ENCODE results near the gene AZU1. TPM values are rescaled to one million over a fixed set of nuclear protein-coding genes. Genes with fewer than 3 reads are reported as not detected.

AZU1 gene
- polyA plus RNA-seq, 2 of the 4 experiments (the other 2 are of a cell fraction), result 0.31 to 0.32 TPM

DNA sequence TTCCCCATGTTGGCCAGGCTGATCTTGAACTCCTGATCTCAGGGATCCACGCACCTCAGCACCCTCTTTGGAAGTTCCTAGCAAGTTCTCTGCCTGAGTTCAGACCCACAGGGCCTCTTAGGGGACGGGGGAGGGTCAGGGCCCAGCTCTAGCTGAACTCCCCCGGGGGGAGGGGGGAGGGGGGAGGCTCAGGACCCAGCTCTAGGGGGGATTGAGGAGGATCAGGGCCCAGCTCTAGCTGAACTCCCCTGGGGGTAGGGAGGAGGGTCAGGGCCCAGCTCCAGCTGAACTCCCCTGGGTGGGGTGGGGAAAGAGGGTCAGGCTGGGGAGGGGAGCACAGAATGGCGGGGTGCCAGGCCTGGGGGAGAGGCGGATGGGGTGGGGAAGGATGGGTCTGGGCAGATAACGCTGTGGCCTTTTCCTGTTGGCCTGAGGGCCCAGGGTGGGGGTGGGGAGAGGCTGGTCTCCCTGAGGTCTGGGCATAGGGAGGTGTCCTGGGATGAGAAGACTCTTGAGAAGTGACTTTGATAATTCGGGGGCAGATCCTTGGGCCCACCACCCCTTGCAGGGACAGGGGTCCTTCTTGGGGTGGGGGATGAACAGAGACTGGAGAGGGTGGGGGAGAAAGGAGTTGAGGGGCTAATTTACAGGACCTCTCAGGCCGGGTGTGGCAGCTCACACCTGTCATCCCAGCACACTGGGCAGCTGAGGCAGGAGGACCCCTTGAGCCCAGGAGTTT lies 35.9 kb upstream of the AZU1 start:
- ATAC-seq (peak; percentile 44 to 45; a peak in 5 of 6 replicates), DNase-seq (ENCODE audit: low read depth in 1 of 2, low spot score in 1 of 2) (peak in 1 of 2 experiments; percentile 52), FAIRE-seq (no peak)
- peak overlapping the region; percentile 53 for H3K4me2 ChIP-seq
- no peak overlapping the region for H3K4me3 ChIP-seq
- CTCF ChIA-PET, result interaction anchor here (0.6 to 0.8 kb wide), 2 partner anchors 18 to 21 kb away, joined by 3 read pairs; no protein-coding TSS in a partner anchor
- 89% methylated on average over 1 of the region's 8 CpGs for WGBS (ENCODE audit: missing lambda C conversion rate)
- peaks cover 36% of the 10 kb centered on the region for H3K4me1 ChIP-seq
- TF ChIP-seq EP300 (IDR thresholded peaks at IDR 0.05), result 0 out of 5 replicates have a peak, but pooled peaks of 1 of the 2 experiments have one; percentile 9
- TF ChIP-seq, protein P1, sequence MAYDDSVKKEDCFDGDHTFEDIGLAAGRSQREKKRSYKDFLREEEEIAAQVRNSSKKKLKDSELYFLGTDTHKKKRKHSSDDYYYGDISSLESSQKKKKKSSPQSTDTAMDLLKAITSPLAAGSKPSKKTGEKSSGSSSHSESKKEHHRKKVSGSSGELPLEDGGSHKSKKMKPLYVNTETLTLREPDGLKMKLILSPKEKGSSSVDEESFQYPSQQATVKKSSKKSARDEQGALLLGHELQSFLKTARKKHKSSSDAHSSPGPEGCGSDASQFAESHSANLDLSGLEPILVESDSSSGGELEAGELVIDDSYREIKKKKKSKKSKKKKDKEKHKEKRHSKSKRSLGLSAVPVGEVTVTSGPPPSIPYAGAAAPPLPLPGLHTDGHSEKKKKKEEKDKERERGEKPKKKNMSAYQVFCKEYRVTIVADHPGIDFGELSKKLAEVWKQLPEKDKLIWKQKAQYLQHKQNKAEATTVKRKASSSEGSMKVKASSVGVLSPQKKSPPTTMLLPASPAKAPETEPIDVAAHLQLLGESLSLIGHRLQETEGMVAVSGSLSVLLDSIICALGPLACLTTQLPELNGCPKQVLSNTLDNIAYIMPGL (CRISPR knock-in tag; IDR thresholded peaks at IDR 0.05; ENCODE audit: borderline replicate concordance), result no peak
- POLR2A ChIA-PET, result no interaction called here
- H3K27ac ChIP-seq, result peak overlapping the region; percentile 63 to 93
- H3K9me3 ChIP-seq, result no peaks in the 10 kb centered on the region

DNA sequence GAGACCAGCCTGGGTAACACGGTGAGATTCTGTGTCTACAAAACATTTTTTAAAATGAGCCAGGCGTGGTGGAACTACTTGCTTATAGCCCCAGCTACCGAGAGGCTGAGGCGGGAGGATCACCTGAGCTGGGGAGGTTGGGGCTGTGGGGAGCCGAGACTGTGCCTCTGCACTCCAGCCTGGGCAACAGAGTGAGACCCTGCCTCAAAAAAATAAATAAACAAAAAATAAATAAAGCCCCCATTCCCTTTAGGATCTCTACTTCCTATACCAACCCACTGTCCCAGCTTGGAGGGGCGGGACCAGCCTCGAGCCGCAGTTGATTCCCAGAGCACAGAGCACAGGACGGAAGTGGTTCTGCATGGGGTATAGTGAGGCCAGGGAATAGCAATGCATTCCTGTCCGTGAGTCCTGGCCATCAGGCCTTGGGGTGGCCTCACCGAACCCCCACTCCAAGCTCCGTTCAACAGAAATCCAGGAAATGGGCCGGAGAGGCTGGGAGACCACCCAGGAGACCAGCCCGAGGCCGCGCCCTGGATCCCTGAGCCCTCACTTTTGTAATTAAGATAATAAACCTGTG lies 35.2 kb upstream of the AZU1 start:
- no peak for DNase-seq (ENCODE audit: low read depth in 1 of 2, low spot score in 1 of 2)
- ATAC-seq, result no peak
- H3K27ac ChIP-seq, result peak overlapping the region; percentile 63 to 93
- CTCF ChIA-PET, result no interaction called here
- POLR2A ChIA-PET, result no interaction called here
- 65% methylated on average over 16 of the region's 16 CpGs for WGBS (ENCODE audit: missing lambda C conversion rate)
- no peak overlapping the region for H3K4me3 ChIP-seq
- peak overlapping the region; percentile 53 for H3K4me2 ChIP-seq
- peaks cover 36% of the 10 kb centered on the region for H3K4me1 ChIP-seq
- TF ChIP-seq FOXS1 (CRISPR knock-in tag; IDR thresholded peaks at IDR 0.05) (no peak), RNF2 (IDR thresholded peaks at IDR 0.05; ENCODE audit: borderline replicate concordance, low read depth) (no peak), HEYL (CRISPR knock-in tag; IDR thresholded peaks at IDR 0.05) (no peak), JUNB (IDR thresholded peaks at IDR 0.05) (no peak), KDM1A (IDR thresholded peaks at IDR 0.05; ENCODE audit: low read depth) (no peak), ZSCAN20 (CRISPR knock-in tag; IDR thresholded peaks at IDR 0.05) (no peak), MAZ (IDR thresholded peaks at IDR 0.05; ENCODE audit: borderline replicate concordance, low read depth, low read length) (no peak), FOSL2 (IDR thresholded peaks at IDR 0.05) (no peak), FOSL2 (CRISPR knock-in tag; IDR thresholded peaks at IDR 0.05) (no peak), HOXA7 (CRISPR knock-in tag; IDR thresholded peaks at IDR 0.05) (no peak)
- TF ChIP-seq, protein P2, sequence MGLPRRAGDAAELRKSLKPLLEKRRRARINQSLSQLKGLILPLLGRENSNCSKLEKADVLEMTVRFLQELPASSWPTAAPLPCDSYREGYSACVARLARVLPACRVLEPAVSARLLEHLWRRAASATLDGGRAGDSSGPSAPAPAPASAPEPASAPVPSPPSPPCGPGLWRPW (IDR thresholded peaks at IDR 0.05), result no peak
- TF ChIP-seq, protein P3, sequence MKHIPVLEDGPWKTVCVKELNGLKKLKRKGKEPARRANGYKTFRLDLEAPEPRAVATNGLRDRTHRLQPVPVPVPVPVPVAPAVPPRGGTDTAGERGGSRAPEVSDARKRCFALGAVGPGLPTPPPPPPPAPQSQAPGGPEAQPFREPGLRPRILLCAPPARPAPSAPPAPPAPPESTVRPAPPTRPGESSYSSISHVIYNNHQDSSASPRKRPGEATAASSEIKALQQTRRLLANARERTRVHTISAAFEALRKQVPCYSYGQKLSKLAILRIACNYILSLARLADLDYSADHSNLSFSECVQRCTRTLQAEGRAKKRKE (CRISPR knock-in tag; IDR thresholded peaks at IDR 0.05; ENCODE audit: low read depth), result no peak
- FAIRE-seq, result no peak
- no peaks in the 10 kb centered on the region for H3K9me3 ChIP-seq

DNA sequence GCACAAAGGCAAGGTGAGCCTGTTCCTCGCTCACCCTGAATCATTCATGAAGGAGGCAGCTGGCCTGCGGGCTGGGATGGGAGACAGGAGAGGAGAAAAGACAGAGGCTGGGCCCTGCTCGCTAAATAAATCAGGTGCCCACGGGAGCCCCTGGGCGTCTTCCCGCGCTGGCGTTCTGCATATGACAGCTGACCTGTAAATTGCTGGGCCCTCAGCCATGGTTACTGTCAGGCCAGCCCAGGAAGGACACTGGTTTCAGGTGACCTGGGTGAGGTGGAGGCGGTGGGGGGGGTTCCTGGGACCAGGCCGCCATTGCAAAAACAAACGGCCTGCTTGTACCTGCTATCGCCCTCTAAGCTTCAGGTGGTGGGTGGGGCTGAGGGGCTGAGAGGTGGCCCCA lies 33.8 kb upstream of the AZU1 start:
- WGBS (ENCODE audit: missing lambda C conversion rate), result 94% methylated on average over 12 of the region's 12 CpGs
- FAIRE-seq, result no peak
- CTCF ChIA-PET, result no interaction called here

More for the DNA sequence above, 33.8 kb upstream of the AZU1 start:
- Histone ChIP-seq H3K9me3 (no peaks in the 10 kb centered on the region), H3K4me3 (no peak overlapping the region), H3K27ac (peak overlapping the region in 1 of 2 experiments; percentile 37; a peak in 3 of 6 replicates), H3K4me1 (peaks cover 34% of the 10 kb centered on the region), H3K4me2 (no peak overlapping the region)
- TF ChIP-seq, protein P1 (CRISPR knock-in tag; IDR thresholded peaks at IDR 0.05; ENCODE audit: borderline replicate concordance), result no peak
- TF ChIP-seq RFX5 (IDR thresholded peaks at IDR 0.05) (no peak), MAFK (IDR thresholded peaks at IDR 0.05; ENCODE audit: partially characterized antibody) (no peak), MAZ (IDR thresholded peaks at IDR 0.05; ENCODE audit: borderline replicate concordance, low read depth, low read length) (no peak), CHD2 (IDR thresholded peaks at IDR 0.05; ENCODE audit: low read length, partially characterized antibody) (no peak), POLR2A (IDR thresholded peaks at IDR 0.05; ENCODE audit: low read length) (no peak), RNF2 (IDR thresholded peaks at IDR 0.05; ENCODE audit: borderline replicate concordance, low read depth) (no peak), MYC (IDR thresholded peaks at IDR 0.05; ENCODE audit: borderline replicate concordance, low read length) (no peak), TFCP2L1 (CRISPR knock-in tag; IDR thresholded peaks at IDR 0.05) (no peak), BHLHE40 (IDR thresholded peaks at IDR 0.05; ENCODE audit: low read depth, low read length) (no peak), CEBPB (IDR thresholded peaks at IDR 0.05) (no peak), HDAC2 (IDR thresholded peaks at IDR 0.05) (no peak)
- TF ChIP-seq, protein P4, sequence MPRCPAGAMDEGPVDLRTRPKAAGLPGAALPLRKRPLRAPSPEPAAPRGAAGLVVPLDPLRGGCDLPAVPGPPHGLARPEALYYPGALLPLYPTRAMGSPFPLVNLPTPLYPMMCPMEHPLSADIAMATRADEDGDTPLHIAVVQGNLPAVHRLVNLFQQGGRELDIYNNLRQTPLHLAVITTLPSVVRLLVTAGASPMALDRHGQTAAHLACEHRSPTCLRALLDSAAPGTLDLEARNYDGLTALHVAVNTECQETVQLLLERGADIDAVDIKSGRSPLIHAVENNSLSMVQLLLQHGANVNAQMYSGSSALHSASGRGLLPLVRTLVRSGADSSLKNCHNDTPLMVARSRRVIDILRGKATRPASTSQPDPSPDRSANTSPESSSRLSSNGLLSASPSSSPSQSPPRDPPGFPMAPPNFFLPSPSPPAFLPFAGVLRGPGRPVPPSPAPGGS (IDR thresholded peaks at IDR 0.05), result no peak
- DNase-seq (ENCODE audit: low read depth in 1 of 2, low spot score in 1 of 2) (no peak), ATAC-seq (no peak)
- POLR2A ChIA-PET, result no interaction called here
